AG04450 (cell line): ENCODE results near the gene PPP1R26. TPM values are rescaled to one million over a fixed set of nuclear protein-coding genes. Genes with fewer than 3 reads are reported as not detected.
"Not testable (repeated sequence)": the region's sequence is repeated elsewhere in the genome, so short reads cannot be mapped to it uniquely, and the experiment has no call there.

ENCODE experiments used
- CTCF ChIA-PET: fragments of 300-600, 350-600 bp; formaldehyde crosslinking; extraction: SDS; loops from one replicate; lab custom pipeline; 2022; ENCODE audit warnings: antibody characterized with exemption, inconsistent platforms; lab: Charles Lee
- POLR2A ChIA-PET: fragments of 350-600 bp; formaldehyde crosslinking; extraction: SDS; loops from one replicate; lab custom pipeline; 2021; ENCODE audit warnings: antibody characterized with exemption, inconsistent platforms; lab: Yijun Ruan, JAX
- DNase-seq: peaks from one replicate; pipeline ENCODE4 v3.0.0-alpha.2; 2011; ENCODE audit warnings: low read depth, low spot score
- H3K27ac ChIP-seq: one replicate; pipeline ENCODE4 v1.5.1; 2012; ENCODE audit warnings: low read depth, low read length, control low read depth
- H3K27me3 ChIP-seq: one replicate; pipeline ENCODE4 v1.6.0; 2012; ENCODE audit warnings: low read length; ENCODE audit not compliant: control insufficient read depth, insufficient read depth
- H3K4me3 ChIP-seq: 2 replicates; pipeline ENCODE4 v1.5.1; 2011; ENCODE audit warnings: mild to moderate bottlenecking, low read depth, low read length, control low read depth
- H3K9me3 ChIP-seq: 2 replicates; pipeline ENCODE4 v1.5.1; 2012; ENCODE audit warnings: low read length; ENCODE audit not compliant: control insufficient read depth, insufficient read depth
- polyA plus RNA-seq: library from polyadenylated mRNA; depleted of rRNA; stranded (reverse); fragments of >200 nt; gene quantifications from 2 replicates; pipeline ENCODE4 v1.2.3, GENCODE V29; 2011
- TF ChIP-seq, protein P1 (sequence below): IDR thresholded peaks from 2 replicates; pipeline ENCODE4 v1.5.1; 2011; ENCODE audit warnings: low read depth, low read length, control low read depth, inconsistent platforms

The PPP1R26 gene
- polyA plus RNA-seq, 1 experiment: 3.3 TPM

- Histone ChIP-seq H3K27me3 (no peaks in the 10 kb centered on the region), H3K9me3 (peaks cover 3% of the 10 kb centered on the region; the same call in 1 of the 2 replicates), H3K27ac (no peak overlapping the region), H3K4me3 (no peak overlapping the region)
- ChIA-PET CTCF (no interaction called here), POLR2A (no interaction called here)
- DNase-seq: no peak
- TF ChIP-seq, protein P1, sequence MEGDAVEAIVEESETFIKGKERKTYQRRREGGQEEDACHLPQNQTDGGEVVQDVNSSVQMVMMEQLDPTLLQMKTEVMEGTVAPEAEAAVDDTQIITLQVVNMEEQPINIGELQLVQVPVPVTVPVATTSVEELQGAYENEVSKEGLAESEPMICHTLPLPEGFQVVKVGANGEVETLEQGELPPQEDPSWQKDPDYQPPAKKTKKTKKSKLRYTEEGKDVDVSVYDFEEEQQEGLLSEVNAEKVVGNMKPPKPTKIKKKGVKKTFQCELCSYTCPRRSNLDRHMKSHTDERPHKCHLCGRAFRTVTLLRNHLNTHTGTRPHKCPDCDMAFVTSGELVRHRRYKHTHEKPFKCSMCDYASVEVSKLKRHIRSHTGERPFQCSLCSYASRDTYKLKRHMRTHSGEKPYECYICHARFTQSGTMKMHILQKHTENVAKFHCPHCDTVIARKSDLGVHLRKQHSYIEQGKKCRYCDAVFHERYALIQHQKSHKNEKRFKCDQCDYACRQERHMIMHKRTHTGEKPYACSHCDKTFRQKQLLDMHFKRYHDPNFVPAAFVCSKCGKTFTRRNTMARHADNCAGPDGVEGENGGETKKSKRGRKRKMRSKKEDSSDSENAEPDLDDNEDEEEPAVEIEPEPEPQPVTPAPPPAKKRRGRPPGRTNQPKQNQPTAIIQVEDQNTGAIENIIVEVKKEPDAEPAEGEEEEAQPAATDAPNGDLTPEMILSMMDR: no peak
Measured at GRCh38 chr9:135440620-135441019, 39.0 kb upstream of the PPP1R26 start.

GRCh38 chr9:135441105-135442071 lies 38.2 kb upstream of the PPP1R26 start:
- H3K4me3 ChIP-seq, H3K27me3 ChIP-seq, POLR2A ChIA-PET, H3K27ac ChIP-seq, H3K9me3 ChIP-seq, CTCF ChIA-PET: not testable (repeated sequence)
- DNase-seq: peak; percentile 8

GRCh38 chr9:135442075-135442474 lies 37.5 kb upstream of the PPP1R26 start:
- ChIA-PET CTCF (no interaction called here), POLR2A (no interaction called here)
- H3K27me3 ChIP-seq: no peaks in the 10 kb centered on the region
- no peak overlapping the region for H3K27ac ChIP-seq
- peaks cover 3% of the 10 kb centered on the region; the same call in 1 of the 2 replicates for H3K9me3 ChIP-seq
- TF ChIP-seq, protein P1: no peak
- H3K4me3 ChIP-seq: no peak overlapping the region
- DNase-seq: no peak

GRCh38 chr9:135443797-135444425 lies 35.7 kb upstream of the PPP1R26 start:
- DNase-seq: no peak
- Histone ChIP-seq H3K9me3 (peaks cover 3% of the 10 kb centered on the region; the same call in 1 of the 2 replicates), H3K4me3 (no peak overlapping the region), H3K27ac (no peak overlapping the region), H3K27me3 (no peaks in the 10 kb centered on the region)
- TF ChIP-seq, protein P1: no peak
- ChIA-PET POLR2A (no interaction called here), CTCF (no interaction called here)

DNA sequence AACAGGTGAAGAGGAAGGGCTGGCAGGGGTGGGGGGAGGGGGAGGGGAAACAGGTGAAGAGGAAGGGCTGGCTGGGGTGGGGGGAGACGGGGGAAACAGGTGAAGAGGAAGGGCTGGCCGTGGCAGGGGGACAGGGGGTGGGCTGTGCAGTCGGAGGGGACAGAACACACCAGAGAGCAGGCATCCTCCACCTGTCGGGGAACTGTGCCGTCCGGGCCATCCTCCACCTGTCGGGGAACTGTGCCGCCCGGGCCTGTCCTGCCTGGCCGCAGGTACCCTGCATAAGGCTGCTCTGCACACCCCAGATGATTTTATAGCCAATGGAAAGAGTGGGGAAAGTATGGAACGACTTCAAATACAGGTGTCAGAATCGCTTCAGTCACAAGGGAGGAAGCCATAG lies 32.5 kb upstream of the PPP1R26 start:
- POLR2A ChIA-PET: no interaction called here
- CTCF ChIA-PET: no interaction called here
- no peak for DNase-seq

More for the DNA sequence above, 32.5 kb upstream of the PPP1R26 start:
- TF ChIP-seq, protein P1: no peak
- Histone ChIP-seq H3K4me3 (no peak overlapping the region), H3K9me3 (peaks cover 3% of the 10 kb centered on the region; the same call in 1 of the 2 replicates), H3K27me3 (peaks cover 3% of the 10 kb centered on the region), H3K27ac (no peak overlapping the region)
